HG03097 (cell line): ENCODE measurements around the gene DCTPP1.
"Not testable (repeated sequence)": the region's sequence is repeated elsewhere in the genome, so short reads cannot be mapped to it uniquely, and the experiment has no call there.

Experiments
- ATAC-seq: cut with Tn5 transposase; IDR thresholded peaks from one replicate; pipeline ENCODE4 v1.9.1; 2021; ENCODE audit not compliant: unreplicated experiment, low FRiP score

DCTPP1 gene

DNA sequence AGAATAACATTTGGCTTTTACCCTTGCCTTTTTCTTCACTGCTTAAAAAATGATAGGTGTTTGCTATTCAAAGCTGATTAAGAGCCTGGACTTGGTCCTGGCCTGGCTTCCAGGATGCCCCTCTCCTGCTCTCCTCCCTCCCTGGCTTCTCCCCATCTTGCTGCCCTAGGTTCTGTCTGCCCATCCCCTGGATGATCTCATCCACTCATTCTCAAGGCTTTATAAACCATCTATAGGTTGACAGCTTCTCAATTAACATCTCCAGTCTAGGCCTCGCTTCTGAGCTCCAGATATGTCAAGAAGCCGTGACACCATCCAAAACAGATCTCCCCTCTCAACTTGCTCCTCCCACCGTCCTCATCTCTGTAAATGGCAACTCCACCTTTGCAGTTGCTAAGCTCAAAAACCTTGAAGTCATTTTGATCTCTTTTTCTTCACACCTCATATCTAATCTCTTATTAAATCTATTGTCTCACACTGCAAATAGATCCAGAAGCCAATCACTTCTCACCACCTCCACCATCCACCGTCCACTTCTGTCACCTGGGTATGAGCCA, 13.7 kb downstream of the DCTPP1 start:
- no peak for ATAC-seq

DNA sequence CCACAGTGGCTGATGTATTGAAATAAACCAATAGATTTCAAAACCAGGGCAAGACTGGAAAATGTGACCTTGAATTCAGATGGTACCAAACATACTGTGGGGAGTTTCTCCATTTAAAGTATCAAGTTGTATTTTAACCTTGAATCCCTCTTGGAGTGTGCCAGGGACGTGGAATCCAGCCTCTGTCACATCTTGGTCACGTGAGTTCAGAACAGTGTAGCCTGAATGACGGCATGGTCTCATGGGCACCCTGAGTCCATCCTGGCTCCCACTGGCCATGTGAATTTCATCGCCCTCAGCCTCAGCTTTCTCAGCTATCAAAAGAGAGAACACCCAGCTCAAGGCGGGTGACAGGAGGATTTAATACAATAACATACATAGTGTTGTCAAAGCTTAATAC, 15.7 kb downstream of the DCTPP1 start:
- ATAC-seq: no peak

DNA sequence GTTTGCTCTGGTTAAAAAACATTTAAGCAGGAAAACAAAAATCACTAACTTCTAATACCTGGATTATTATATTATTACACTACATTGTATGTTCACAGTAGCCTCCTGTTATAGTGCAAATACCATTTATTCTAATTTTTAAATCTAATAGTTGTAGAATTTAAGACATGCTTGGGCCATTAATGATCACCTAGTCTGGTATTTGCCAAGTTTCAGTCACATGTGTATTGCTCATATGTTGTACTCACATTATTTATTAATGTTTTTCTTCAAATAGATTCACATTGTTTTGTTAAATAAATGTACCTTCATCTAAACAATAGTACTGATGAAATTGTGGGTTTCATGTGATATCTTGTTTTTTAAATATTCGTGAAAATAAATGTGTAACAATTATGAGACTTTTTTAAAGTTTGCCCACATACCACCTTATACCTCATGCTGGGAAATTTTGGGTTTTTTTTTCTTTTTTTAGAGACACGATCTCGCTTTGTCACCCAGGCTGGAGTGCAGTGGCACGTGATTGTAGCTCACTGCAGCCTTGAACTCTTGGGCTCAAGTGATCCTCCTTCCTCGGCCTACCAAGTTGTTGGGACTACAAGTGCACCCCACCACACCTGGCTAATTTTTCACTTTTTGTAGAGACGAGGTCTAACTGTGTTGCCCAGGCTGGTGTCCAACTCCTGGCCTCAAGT, 16.6 kb downstream of the DCTPP1 start:
- no peak for ATAC-seq

DNA sequence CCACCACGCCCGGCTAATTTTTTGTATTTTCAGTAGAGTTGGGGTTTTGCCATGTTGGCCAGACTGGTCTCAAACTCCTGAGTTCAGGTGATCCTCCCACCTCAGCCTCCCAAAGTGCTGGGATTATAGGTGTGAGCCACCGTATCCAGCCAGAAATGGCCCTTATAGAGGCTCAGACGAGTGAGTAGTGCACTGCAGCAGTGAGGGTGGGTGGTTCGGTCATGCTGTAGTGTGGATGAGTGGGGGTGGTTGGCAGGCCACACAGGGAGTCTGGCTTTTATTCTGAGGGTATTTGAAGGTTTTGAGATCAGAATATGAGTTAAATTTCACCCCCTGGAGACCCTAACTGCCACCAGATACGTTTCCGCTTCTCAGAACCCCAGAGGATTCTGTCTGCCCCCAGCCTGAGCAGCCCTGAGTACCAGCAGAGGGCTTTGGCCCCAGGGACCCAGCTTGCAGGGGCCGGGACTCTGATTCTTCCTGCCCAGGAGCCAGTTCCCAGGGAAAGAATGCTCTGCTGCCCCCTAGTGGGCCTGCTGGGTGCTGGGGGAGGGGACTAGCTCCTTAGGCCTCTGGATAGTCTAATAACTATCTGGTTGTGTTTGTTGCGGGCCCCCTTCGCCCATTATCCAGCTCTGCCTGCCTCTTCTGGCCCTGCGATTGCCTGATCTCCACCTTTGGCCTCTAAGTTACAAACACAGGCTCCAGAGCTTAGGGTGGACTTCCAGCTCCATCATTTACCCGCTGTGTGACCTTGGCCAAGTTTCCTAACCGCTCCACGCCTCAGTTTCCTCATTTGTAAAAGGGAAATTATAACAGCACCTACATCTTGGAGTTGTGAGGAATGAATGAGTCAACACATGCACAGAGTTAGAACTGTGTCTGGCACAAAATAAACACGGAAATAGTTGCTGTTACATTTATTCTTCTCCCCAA, 20.4 kb downstream of the DCTPP1 start:
- peak; percentile 42 for ATAC-seq

DNA sequence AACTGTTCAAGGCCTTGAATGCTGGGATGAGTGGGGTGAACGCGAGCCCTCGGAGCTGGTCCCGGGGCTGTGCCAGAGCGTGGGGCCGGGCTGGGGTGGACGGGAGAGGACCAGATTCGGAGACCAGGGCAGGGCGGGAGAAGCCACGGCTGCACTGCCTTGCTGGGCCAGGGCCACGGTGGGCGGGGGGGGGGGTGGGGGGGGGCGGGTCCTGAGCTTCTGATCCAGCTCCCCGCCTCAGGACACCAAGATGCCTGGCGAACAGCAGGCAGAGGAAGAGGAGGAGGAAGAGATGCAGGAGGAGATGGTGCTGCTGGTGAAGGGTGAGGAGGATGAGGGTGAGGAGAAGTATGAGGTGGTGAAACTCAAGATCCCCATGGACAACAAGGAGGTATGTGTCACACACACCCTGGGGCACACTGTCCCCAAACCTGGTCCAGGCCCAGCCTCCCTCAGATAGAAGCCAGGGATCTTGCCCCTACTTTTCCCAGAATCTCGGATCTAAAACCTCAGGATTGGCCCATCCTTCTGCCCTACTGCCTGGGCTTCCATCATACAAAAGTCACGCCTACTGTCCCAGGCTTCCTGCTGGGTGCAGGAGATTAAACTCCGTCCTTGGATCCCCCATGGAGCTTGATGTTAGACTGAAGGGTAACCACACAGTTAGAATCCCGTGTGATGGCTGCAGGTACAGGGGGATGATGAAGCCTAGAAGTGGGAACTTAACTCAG, 21.9 kb downstream of the DCTPP1 start:
- ATAC-seq: no peak

DNA sequence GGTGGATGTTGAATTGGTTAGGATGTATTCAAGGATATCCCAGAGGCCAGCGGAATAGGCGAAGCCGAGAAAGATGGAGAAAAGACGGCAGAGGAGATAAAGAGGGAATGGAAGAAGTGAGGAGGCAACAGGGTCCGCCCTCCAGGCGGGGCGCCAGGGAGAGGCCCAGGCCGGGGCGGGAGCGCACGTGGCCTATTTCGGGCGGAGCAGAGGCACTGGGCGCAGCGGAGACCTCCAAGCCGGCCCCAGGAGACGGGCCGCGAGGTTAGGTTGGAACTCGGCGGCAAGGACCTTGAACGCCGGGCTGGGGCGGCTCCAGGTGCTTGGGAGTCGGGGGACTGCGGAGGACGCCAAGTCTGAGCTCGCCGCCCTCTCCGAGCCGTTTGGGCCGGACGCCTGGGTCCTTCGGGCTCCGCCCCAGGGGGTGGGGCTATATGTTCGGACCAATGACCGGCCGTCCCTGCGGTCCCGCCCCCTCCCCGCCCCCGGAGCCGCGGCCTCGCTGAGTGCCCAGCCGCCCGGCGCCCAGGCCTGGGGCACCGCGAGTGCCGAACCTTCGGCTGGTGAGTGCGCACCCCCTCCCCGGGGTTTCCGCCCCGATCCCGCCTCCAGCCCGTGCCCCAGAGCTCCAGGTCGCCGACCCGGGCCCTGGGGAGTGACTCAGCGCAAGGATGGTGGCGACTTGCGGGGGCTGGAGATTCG, 22.6 kb downstream of the DCTPP1 start, which contains the start of gene ZNF771:
TSS of gene ZNF771 (plus strand) at position 505 of the 702 bp plus-strand sequence. CDS start 448 bp downstream, outside the sequence.
- ATAC-seq: peak; percentile 50

DNA sequence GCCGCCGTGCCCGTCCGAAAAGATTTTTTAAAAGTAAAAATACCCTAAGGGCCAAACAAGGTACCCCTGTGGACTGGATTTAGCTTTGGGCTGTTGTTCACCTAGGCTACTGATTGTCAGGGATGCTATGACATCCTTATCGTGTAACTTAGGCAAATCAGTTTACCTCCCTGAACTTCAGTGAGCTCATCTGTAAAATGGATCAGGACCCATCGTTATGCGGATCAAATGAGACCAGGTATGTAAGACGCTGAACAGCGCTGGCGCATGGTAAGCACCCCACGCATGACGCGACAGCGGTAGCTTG, 23.1 kb downstream of the DCTPP1 start:
- ATAC-seq: no peak

DNA sequence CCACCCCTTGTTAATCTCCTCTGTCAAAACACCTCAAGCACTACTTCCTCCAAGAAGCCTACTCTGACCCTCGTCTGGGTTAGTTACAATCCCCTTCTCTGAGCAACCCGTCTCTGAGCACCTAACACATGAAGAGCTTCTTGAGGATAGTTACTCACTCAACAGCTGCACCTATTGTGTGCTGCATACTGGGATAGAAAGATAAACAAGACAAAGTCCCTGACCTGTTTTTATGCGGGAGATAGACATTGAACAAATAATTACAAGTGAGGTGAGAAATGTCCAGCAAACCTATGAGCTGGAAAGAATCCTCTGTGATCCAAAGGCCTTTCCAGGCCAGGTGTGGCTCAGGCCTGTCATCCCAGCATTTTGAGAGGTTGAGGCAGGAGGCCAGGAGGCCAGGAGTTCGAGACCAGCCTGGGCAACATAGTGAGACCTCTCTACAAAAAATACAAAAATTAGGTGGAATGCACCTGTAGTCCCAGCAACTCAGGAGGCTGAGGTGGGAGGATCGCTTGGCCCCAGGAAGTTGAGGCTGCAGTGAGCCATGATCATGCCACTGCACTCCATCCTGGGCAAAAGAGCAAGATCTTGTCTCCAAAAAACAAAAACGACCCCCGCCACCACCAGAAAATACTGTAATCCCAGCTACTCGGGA, 27.9 kb downstream of the DCTPP1 start:
- ATAC-seq: no peak

DNA sequence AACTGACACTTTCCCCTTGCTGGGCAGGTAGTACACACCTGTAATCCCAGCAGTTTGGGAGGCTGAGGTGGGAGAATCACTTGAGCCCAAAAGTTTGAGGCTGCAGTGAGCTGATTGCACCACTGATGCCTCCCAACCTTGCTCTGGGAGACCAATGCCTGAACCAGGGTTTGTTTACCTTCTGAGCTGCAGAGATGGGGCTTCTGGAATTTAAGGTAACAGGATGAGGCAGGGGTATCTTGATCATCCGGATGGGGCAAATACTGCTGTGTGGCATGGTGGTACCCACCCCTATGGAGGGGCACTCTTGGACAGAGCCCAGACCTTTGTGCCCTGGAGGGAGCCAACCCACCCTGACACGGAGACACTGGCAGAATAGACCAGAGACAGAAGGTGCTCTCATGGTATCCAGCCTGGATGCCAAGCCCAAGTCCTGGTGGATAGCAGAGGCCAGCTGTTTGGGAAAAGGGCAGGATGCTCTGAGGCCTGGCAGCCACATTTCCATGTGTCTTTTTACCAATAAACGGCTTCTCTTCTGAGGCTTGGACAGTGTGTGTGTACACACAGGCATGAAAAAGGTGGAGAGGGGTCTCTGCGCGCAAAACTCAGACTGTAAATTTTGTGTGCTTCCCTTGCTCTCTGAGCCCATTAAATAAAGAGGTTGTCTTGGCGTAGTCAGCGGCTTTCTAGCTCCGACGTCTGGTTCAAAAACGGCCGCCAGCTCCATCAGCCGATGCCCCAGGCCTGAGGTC, 30.2 kb downstream of the DCTPP1 start:
- ATAC-seq: no peak

DNA sequence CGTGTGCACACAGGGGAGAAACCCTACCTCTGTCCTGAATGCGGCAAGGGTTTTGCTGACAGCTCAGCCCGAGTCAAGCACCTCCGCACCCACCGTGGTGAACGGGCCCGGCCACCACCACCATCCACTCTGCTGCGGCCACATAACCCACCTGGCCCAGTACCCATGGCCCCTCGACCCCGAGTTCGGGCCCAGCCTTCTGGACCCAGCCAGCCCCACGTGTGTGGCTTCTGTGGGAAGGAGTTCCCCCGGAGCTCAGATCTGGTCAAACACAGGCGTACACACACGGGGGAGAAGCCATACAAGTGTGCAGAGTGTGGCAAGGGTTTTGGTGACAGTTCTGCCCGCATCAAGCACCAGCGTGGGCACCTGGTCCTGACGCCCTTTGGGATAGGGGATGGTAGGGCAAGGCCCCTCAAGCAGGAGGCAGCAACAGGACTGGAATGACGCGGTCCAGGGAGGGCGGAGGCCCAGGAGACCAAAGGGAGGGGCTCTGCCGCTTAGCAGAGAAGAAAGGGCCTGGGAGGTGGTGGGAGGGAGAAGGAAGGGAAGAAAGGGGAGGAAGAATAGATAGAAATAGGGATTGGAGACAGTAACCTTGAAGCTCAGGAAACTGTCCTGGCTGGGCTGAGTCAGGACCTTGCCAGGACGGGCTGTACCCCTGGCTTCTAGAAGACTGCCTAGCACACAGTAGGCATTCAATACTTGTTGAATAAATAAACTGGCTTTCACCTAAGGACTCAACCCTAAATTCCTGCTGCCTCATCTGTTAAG, 31.0 kb downstream of the DCTPP1 start:
- no peak for ATAC-seq

DNA sequence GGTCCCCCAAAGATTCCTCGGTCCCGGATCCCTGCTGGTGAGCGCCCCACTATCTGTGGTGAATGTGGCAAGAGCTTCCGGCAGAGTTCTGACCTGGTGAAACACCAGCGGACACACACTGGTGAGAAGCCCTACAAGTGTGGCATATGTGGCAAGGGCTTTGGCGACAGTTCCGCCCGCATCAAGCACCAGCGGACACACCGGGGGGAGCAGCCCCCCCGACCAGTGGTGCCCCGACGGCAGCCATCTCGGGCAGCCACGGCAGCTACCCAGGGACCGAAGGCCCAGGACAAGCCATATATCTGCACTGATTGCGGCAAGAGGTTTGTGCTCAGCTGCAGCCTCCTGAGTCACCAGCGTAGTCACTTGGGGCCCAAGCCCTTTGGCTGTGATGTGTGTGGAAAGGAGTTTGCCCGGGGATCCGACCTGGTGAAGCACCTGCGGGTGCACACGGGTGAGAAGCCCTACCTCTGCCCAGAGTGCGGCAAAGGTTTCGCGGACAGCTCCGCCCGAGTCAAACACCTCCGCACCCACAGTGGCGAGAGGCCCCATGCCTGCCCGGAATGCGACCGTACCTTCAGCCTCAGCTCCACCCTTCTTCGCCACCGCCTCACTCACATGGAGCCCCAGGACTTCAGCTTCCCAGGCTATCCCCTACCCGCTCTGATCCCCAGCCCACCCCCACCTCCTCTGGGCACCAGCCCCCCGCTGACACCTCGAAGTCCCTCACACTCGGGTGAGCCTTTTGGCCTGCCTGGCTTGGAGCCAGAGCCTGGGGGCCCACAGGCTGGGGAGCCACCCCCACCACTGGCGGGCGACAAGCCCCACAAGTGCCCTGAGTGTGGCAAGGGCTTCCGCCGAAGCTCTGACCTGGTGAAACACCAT, 31.8 kb downstream of the DCTPP1 start:
- no peak for ATAC-seq

DNA sequence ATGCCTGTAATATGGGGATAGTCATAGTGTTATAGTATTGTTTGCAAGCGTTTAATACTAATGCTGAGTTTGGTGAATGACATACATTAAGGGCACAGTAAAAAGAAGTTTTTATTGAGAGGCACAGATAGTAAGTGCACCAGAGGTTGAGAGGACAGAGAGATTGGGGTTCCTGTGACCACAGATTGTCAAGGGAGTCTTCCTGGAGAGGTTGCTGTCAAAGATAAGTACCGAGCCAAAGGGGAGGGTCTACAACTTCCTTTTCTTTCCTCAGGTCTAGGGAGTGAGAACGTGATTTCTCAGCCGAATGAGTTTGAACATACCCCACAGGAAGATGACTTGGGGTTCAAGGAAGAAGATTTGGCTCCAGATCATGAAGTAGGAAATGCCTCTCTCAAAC, 32.8 kb downstream of the DCTPP1 start:
- no peak for ATAC-seq

DNA sequence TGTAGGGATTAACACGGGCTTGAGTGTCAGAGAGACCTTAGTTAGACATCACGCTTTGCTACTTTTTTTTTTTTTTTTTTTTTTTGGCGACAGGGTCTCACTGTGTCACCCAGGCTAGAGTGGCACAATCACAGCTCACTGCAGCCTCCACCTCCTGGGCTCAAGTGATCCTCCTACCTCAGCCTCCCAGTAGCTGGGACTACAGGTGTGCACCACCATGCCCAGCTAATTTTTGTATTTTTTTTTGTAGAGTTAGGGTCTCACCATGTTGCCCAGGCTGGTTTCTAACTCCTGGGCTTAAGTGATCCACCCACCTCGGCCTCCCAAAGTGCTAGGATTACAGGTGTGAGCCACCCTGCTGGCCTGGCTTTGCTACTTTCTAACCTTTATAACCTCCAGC, 33.2 kb downstream of the DCTPP1 start:
- not testable (repeated sequence) for ATAC-seq

DNA sequence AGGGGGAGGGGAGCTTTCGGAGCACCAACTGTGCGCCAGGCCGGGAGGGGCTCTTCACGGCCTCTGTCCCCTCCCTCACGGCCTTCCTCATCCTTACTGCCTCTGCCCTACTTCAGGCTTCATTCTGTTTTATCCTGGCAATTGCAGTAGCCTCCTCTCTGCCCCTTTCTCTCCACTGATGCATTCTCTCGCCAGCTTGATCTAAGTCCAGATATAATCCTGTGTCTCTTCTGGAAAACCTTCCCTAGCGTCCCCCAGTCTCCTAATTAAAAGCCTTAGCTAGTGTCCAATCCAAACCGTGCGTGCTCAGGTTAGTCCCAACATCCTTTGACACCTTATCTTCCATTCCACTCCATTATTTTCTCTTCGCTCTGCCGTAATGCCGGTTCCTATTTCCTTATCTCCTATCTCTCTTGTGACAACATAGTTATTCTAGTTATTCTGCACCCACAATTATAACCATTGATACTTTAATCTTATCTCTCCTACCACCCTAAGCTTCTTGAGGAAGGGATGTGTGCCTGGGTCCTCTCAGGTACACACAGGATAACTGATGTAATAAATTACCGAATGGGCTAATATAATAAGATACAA, 33.7 kb downstream of the DCTPP1 start:
- ATAC-seq: no peak

DNA sequence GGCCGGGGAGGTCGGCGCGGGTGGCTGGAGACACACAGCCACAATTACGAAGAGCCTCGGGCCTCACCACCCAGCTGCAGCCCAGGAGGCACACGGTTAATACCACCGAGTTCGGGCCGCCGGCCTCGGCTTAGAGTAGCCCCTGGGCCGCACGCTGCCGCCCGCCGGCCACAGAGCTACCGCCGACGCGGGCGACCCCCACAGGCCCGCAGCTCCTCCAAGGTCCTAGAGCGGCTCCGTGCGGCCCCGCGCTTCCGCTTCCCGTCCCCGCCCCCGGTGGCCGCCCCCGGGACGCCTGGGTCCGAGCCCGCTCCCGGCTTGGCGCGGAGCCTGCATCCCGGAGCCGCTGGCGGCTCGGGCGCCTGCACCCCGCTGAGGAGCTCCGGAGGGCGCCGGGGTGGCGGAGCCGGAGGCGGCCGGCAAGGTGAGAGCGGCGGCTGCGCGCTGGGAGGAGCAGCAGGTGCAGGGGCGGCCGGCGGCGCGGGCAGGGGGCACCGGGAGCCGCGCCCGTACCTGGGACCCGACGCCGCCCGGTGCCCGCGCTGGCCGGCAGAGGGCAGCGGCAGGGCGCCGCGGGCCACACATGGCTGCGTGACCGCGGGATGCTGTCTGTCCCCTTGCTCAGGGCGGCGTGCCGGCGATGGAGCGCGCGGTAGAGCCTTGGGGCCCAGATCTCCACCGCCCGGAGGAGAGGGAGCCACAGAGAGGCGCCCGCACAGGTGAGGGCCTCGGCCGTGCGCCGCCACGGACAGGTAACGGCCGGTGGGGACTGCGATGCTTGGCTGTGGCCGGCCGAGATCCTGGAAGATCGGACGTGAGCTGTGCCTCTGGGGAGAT, 34.5 kb downstream of the DCTPP1 start, which contains the start of gene ZNF48:
TSS of gene ZNF48 (plus strand) at position 266 of the 837 bp plus-strand sequence. CDS start at position 641, 375 bp downstream.
- ATAC-seq: peak; percentile 45

DNA sequence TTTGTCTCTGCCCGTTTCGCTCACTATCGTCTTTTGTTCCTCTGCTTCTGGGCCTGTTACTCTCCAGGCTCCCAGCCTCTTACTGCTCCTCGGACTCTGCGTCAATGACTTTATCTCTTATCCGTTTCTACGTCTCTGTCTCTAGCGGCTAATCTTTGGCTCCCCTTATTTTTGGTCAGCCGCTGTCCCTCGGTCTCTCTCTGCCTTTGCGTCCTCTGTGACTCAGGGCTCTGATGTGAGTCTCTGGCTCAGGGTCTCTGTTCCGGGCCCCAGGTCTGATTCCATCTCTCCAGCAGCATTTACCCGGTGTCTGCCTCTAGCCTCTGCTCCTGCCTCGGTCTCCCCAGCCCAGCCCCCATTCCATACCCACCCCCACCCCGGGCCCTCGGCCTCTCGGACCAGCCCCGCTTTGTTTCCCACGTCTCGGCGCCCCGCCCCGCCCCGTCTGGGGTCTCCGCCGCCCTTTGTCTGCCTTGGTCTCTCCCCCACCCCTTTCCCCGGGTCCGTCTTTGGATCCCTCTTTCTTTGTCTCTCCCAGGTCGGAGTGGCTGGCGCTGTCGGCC, 35.2 kb downstream of the DCTPP1 start:
- no peak for ATAC-seq
